Stimulated activated CD4-positive, alpha-beta T cell treated with anti-CD3 and anti-CD28 coated beads, Interleukin-2, amount 100 ng/mL, for 4 hours (primary cell): Measurements from ENCODE around the gene SMAP1.
"Not testable (repeated sequence)": the region's sequence is repeated elsewhere in the genome, so short reads cannot be mapped to it uniquely, and the experiment has no call there.

ENCODE experiments used
- DNase-seq: peaks from one replicate; pipeline ENCODE4 v3.0.0-alpha.2; 2020; ENCODE audit warnings: low read depth

Gene SMAP1

GRCh38 chr6:70740746-70741145 lies 73.1 kb downstream of the SMAP1 start:
- not testable (repeated sequence) for DNase-seq

DNA sequence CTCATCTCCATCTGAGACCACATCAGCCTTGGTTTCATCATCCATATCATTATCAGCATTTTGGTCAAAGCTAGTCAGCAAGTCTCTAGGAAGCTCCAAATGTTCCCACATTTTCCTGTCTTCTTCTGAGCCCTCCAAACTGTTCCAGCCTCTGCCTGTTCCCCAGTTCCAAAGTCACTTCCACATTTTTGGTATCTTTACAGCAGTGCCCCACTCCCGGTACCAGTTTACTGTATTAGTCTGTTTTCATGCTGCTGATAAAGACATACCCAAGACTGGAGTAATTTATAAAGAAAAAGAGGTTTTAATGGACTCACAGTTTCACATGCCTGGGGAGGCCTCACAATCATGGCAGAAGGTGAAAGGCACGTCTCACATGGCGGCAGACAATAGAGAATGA lies 74.8 kb downstream of the SMAP1 start:
- not testable (repeated sequence) for DNase-seq

GRCh38 chr6:70753870-70754380 lies 86.2 kb downstream of the SMAP1 start:
- DNase-seq: no peak

DNA sequence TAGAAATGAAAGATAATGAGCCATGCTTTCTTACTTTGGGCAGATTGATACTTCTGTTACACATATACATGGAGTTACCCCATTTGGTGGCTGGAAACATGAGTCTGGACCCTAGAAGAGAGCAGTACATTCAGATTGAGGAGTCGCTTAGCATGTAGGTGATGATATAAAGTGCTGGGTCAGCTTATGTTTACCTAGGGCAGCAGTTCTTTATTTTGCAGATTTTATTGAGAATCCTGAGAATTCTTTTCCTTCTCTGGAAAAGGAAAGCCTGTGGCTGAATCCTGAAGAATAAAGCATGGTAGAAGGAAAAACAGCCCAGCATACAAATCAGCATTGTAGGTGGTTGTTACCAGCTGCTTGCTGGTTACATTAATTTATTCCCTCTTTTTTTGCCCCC lies 91.2 kb downstream of the SMAP1 start:
- DNase-seq: no peak

- no peak for DNase-seq
Measured at GRCh38 chr6:70763754-70764510, 96.2 kb downstream of the SMAP1 start.

GRCh38 chr6:70764706-70765105 lies 97.0 kb downstream of the SMAP1 start:
- no peak for DNase-seq

DNA sequence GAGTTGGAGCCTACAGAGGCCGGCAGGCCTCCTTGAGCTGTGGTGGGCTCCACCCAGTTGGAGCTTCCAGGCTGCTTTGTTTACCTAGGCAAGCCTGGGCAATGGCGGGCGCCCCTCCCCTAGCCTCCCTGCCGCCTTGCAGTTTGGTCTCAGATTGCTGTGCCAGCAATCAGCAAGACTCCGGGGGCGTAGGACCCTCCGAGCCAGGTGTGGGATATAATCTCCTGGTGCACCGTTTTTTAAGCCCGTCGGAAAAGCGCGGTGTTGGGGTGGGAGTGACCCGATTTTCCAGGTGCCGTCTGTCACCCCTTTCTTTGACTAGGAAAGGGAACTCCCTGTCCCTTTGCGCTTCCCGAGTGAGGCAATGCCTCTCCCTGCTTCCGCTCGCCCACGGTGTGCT lies 103.7 kb downstream of the SMAP1 start:
- DNase-seq: not testable (repeated sequence)

DNA sequence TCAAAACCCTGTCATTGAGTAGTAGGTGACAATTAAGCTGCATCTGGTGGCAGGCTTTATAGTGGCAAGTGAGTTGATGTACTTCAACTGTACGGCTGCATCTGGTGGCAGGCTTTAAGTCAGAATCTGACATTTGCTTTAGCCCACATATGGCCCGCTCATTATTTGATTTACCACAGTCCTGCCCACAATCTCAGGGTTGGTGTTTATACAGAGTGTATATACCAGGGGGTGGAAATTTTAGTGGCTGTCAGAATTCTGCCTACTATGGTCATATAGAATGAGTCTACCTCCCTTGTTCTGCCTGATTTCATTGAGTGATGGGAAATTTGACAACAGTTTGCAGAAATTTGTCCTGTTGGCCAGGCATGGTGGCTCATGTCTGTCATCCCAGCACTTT lies 112.3 kb downstream of the SMAP1 start:
- no peak for DNase-seq

DNA sequence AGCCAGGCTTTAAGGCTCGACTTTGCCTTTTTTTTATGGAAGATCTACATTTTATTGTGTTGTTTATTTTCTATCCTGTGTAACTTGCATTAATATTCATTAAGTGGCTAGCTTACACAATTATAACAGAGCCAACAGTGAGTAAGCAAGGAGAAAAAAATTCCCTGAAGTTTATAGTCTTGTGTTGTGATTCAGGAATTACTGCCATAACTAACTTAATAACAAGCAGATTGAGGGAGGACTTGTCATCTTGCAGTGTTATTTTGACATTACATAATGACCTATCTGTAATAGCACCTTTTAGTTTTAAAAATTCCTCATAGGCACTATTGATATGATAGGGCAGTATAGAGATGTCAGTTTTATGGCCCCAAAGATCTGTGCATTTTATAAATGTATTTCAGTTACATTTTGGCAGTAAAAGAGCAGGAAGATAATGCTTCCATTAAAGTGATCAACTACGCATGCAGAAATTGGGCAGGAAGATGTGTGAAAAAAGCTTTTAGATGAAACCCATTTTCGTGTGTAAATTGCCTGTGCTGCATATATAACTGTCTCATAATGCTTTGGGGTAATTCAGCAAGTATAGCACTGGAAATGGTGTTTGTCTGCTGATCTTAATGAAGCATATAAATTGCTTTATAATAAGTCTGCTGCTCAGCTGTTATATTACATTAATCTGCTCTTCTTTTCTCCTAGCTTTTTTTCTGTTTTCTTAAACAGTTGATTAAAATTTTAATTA lies 123.0 kb downstream of the SMAP1 start:
- DNase-seq: no peak

GRCh38 chr6:70797625-70798024 lies 129.9 kb downstream of the SMAP1 start:
- no peak for DNase-seq

DNA sequence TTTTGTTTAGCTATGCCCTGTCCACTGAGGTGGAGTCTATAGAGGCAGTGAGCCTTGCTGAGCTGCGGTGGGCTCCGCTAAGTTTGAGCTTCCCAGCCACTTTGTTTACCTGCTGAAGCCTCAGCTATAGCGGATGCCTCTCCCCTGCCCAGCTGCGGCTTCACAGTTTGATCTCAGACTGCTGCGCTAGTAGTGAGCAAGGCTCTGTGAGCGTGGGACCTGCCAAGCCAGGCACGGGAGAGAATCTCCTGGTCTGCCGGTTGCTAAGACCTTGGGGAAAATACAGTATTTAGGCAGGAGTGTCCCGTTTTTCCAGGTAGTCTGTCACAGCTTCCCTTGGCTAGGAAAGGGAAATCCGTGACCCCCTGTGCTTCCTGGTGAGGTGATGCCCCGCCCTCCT lies 138.4 kb downstream of the SMAP1 start:
- DNase-seq: no peak

DNA sequence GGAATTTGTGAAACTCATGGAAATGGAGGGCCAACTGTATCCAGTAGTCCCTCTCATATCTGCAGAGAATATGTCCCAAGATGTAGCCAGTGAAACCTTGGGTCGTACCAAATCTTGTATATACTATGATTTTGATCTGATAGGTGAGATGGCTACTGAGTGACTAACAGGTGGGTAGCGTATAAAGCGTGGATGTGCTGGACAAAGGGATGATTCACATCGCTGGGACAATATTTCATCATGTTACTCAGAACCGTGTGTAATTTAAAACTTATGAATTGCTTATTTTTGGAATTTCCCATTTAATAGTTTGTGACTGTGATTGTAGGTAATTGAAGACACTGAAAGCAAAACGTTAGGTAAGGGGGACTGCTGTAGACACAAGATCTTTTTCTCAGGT lies 144.1 kb downstream of the SMAP1 start:
- no peak for DNase-seq

DNA sequence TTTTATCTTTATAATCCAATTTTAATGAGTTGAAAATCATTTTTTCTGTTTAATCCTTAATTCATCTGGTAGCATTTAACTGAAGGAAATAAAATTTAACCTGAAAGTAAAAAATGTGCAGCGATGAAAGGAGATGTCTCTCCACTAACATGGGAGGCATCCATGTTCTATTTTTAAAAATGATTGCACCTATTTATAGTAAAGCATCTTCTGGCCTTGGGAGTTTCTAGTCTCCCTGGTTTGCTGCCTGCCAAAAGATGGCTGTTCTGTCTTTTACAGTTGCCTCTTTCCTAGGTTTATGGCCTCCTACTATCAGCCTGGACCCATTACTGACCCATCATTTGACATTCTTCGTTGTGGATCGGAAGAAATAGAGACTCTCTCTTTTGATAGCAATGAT lies 146.2 kb downstream of the SMAP1 start:
- DNase-seq: no peak

DNA sequence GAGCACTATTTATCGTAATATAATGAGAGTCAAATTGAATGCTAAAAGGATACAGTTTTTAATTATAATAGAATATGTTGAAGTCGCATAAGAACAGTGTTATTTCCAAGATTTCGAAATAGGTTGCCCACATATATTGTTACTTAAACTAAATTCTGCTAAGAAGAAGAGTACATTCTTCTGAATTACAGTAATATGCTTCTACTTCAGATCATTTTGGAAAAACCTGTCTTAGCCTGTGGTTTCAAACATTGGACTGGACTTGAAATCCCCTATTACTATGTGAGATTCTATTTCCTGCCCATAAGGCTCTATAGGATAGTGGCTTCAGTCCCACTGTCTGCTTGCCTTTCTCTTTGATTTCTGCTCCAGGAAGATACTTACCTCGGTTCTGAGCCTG lies 152.0 kb downstream of the SMAP1 start:
- no peak for DNase-seq

- DNase-seq: no peak
Measured at GRCh38 chr6:70820778-70821177, 153.1 kb downstream of the SMAP1 start.

- no peak for DNase-seq
Measured at GRCh38 chr6:70821751-70822150, 154.1 kb downstream of the SMAP1 start.

DNA sequence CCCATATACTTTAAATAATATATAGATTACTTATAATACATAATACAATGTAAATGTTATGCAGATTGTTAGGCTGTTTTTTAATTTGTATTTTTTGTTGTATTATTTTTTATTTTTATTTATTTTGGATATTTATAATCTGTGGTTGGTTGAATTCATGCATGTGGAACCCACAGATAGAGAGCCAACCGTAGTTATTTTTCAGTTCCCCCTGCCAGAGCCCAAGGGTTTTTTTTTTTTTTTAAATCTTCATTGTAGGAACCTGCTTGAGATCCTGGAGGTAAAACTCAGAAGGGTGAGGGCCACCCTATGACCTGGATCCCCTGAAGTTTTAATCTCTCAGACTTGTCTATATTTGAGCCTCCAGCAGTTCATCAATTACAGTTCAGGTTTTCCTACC lies 156.0 kb downstream of the SMAP1 start:
- no peak for DNase-seq

DNA sequence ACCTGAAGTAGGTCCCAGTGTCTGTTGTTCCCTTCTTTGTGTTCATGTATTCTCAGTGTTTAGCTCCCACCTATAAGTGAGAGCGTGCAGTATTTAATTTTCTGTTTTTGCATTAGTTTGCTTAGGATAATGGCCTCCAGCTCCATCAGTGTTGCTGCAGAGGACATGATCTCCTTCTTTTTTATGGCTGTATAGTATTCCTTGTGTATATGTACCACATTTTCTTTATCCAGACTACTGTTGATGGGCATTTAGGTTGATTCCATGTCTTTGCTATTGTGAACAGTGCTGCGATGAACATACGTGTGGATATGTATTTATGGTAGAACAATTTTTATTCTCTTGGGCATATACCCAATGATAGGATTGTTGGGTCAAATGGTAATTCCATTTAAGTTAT lies 163.7 kb downstream of the SMAP1 start:
- DNase-seq: no peak

- no peak for DNase-seq
Measured at GRCh38 chr6:70834520-70834919, 166.8 kb downstream of the SMAP1 start.

DNA sequence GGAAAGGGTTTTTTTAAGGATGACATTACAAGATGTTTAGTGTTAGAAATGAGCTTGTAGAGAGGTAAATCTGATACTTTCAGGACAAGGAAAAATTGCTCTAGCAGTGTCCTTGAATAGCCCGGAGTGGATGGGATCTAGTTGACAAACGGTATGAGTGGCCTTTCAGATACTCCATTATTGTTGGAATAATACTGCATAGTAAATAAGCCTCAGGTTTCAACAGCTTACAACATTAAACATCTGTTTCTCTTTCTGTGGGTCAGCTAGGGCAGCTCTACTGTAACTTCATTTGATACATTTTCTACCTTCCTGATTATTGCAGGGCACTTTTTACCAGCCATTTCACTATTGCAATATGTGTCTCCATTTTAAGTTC lies 171.2 kb downstream of the SMAP1 start:
- no peak for DNase-seq

GRCh38 chr6:70839286-70840266 lies 171.9 kb downstream of the SMAP1 start:
- DNase-seq: no peak

DNA sequence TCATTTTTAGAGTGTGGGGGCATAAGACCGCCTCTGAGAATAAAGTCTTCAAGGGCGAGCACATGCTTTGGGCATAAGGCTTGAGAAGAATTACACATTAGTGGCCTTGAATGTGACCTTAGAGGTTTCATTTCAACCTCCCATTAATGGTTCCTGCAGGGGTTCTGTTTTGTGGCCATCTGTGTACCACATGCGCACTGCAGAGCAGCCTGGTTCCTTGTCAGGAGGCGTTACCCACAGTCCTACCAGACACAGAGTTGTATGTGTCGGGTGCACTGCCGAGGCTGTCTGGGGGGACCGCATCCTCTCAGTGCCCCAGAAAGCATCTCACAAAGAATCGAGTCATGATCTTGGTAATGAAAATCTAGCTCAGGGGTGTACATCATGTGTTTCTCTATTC lies 173.4 kb downstream of the SMAP1 start:
- no peak for DNase-seq
